Dedifferentiated amniotic fluid mesenchymal stem cell (primary cell): Measurements from ENCODE around the gene MTG1.

Source experiments
- DNase-seq: peaks from one replicate; pipeline ENCODE4 v3.0.0-alpha.2; 2016; ENCODE audit errors: extremely low spot score

The MTG1 gene

GRCh38 chr10:133451346-133451745, 57.4 kb downstream of the MTG1 start:
- no peak for DNase-seq

GRCh38 chr10:133452453-133452852, 58.5 kb downstream of the MTG1 start:
- no peak for DNase-seq

DNA sequence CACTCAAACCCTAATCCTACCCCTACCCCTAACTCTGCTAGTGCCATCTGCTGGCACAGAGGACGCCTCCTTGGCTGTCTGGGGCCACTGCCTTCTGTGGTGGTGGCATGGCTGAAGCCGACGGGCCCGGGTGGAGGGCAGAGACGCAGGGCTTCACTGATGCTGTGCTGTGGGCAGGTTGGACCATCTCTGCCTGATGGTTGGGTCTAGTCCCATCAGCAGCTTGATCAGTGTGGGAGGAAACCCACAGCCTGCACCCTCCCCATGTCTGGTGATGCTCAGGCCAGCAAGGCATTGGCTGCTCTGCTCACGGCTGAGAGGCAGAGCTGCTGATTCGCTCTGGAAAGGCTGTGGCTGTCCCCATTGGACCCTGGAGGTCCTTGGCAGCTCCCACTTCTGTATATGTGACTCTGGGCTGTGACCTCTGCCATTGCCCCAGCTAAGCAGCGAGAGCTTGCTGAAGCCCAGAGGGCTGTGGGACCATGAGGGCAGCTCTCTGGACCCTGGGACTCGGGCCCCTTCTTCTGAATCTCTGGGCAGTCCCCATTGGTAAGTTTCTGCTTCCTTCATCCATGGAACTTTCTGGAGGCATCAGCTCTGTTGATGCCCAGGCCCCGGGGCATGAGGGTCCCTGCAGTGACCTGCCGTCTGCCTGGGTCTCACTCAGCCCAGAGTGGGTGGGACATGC, 59.7 kb downstream of the MTG1 start, which contains the start of gene SCART1:
SCART1 (plus strand) TSS at position 430 of the 688 bp plus-strand sequence; CDS start at position 483, 53 bp downstream.
- no peak for DNase-seq

DNA sequence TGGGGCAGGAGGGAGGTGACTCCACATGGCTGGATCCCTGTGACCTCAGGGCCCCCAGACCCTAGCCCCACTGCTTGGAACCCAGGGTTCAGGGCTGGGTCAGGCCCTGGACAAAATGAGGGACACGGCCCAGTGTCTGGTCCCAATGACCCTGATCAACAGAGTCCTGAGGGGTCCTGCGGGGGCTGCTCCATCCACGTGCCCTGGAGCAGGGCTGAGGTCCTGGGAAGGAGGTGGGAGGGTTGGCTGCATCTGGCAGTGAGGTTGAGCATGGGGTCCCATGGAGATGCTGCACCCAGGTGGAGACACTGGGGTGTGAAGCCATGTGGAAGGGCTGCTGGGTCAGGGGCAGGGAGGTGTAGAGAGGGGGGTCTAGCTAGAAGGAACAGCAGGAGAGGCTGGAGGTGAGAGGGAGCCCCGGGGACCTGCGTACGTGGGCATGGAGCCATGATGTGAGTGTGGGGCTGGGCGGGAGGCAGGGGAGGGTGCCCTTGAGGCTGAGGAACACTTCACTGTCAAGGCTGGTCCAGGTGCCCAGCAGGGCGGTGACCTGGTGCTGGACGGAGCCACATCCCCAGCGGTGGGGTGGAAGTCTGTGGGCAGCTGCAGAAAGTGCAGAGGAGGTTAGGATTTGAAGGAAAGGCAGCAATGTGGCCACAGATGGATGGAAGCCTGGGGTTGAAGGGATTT, 60.4 kb downstream of the MTG1 start:
- no peak for DNase-seq

- no peak for DNase-seq
These were observed 61.2 kb downstream of the MTG1 start for GRCh38 chr10:133455196-133455595.

DNA sequence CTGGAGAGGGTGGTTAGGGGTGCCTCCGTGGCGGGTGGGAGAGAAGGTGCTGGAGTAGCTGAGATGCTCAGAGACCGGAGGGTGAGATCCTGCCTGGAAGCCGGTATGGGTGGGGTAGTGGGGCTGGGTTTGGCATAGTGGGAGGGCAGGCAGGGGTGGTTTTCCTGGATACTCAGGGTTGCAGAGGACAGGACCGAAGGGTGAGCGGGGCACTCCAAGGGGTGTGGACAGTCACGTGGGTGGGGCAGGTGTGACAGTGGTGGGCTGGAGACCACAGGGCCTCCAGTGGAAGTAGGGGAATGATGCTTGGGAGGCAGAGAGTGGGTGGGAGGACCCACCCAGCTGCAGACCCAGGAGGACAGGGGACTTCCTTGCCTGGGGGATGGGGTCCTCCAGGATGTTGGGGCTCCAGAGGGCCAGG, 61.7 kb downstream of the MTG1 start:
- no peak for DNase-seq

DNA sequence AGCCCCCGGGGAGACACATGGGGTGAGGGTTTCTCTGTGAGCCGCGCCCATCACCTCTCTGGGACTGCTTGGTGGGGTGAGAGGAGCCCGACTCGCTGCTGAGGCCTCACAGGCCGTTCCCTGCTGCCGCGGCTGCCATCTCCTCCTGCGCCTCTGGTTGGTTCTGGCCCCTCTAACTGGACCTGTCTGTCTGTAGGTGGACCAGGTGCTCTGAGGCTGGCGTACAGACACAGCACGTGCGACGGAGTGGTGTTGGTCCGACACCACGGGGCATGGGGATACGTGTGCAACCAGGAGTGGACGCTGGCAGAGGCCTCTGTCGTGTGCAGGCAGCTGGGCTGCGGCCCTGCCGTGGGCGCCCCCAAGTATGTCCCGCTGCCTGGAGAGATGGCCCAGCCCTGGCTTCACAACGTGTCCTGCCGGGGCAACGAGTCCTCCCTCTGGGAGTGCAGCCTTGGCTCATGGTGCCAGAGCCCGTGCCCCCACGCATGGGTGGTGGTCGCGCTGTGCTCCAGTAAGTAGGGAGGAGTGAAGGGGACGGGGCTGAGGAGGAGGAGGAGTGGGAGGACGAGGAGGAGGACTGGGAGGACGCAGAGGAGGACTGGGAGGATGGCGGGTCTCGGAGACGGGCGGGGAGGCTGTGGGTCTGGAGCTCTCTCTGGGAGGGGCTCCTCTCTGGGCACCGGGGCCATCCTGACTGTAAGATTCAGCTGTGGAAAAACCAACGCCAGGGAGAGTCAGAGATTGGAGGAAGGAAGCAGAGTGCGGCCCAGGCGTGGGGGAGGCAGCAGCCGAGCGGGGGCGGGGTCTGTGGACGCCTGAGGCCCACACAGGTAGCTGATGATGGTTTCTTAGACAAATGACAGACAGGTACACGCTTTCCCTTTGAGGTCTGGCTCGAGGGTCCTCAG, 62.3 kb downstream of the MTG1 start:
- no peak for DNase-seq

GRCh38 chr10:133457100-133457841, 63.3 kb downstream of the MTG1 start:
- no peak for DNase-seq

GRCh38 chr10:133458021-133458709, 64.2 kb downstream of the MTG1 start:
- DNase-seq = no peak

DNA sequence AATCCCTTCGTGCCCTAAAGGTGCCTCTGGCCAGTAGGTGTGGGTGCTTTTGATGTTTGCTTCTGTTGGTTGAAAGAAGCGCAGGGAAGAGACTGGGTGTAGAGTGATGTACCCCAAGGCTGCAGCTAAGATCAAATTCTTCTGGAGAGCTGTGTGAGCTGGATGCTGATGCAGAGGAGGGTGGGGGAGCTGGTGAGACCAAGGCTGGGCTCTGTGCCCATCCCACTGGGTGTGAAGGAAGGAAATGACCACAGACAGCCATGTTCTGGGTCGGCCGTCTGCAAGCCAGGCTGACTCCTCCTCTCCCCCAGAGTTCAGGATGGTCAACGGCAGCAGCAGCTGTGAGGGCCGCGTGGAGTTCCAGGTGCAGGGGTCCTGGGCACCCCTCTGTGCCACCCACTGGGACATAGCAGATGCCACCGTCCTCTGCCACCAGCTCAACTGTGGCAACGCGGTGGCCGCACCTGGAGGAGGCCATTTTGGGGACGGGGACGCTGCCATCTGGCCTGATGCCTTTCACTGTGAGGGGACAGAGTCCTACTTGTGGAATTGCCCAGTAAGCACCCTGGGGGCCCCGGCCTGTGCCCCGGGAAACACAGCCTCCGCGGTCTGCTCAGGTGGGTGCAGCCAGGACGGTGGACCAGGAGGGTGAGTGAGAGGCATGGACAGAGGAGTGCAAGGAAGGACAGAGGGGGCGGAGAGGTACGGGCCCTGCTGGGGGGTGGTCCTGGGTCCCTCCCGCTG, 64.9 kb downstream of the MTG1 start:
- no peak for DNase-seq

GRCh38 chr10:133459454-133460207, 65.7 kb downstream of the MTG1 start:
- DNase-seq = no peak

DNA sequence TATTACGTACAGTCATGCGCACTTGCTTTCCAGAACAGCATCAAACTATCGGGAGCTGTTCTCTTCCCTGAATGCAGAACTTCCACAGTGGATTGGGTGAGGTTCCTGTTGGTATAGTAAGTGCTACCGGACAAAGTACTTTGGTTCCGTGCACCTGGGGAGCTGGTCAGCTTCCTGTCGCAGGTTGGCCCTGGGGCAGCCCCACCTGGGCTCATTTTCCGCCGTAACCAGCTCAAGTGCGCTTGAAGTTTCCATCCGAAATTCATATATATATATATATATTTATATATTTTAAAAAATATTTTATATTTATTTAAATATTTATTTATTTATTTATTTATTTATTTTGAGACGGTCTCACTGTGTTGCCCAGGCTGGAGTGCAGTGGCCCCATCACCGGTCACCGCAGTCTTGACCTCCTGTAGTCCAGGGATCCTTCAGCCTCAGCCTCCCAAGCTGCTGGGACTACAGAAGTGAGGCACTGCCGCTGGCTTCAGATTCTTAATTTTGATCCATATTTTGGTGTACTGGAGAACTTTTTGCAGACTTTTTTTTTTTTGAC, 66.3 kb downstream of the MTG1 start:
- no peak for DNase-seq

GRCh38 chr10:133461027-133461426, 67.1 kb downstream of the MTG1 start:
- DNase-seq = no peak

DNA sequence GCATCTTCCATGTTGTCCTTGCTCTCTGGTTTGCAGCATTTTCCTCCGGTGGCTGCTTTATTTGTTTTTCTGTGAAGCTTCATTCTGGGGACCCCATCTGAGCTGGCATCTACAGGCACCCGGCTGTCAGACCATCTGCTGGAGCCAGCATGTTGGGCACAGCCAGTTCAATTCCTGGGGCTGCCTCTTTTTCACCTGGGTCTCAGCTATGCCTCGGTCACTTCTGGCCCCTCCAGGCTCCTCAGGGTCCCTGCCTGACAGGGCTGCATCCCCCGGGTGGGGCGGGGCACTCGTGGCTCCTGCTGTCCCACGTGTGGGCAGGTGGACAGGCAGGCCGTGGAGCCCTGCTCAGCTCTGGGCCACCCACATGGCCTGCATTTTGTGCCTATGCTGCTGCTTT, 67.9 kb downstream of the MTG1 start:
- no peak for DNase-seq

- no peak for DNase-seq
These were observed 68.8 kb downstream of the MTG1 start for GRCh38 chr10:133462512-133463305.

GRCh38 chr10:133464582-133465031, 70.7 kb downstream of the MTG1 start:
- DNase-seq = no peak

DNA sequence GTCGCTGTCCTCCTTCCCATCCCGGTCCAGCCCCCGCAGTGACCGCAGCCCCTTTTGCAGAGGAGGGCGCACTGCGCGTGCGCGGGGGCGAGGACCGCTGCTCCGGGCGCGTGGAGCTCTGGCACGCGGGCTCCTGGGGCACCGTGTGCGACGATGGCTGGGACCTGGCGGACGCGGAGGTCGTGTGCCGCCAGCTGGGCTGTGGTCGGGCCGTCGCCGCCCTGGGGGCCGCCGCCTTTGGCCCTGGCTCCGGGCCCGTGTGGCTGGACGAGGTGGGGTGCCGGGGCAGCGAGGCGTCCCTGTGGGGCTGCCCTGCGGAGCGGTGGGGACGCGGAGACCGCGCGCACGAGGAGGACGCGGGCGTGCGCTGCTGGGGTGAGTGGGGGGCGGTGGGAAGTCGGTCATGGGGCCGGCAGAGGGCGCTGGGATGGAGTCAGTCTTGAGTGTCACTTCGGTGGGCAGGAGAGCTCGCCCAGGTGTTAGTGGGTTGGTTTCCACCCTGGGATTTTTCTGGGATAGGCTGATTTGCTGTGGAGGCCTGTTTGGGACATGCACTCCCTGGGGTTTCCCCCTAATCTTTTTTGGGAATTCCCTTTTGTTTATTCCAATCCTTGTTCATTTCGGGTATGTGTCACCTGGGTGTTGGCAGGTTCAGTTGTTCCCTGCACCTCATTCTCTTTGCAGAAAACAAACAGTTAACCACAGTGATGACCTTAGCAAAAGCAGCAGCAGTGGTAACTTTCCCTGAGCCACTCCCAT, 71.4 kb downstream of the MTG1 start:
- no peak for DNase-seq
